Measurements from ENCODE around the gene FHOD1.

DNA sequence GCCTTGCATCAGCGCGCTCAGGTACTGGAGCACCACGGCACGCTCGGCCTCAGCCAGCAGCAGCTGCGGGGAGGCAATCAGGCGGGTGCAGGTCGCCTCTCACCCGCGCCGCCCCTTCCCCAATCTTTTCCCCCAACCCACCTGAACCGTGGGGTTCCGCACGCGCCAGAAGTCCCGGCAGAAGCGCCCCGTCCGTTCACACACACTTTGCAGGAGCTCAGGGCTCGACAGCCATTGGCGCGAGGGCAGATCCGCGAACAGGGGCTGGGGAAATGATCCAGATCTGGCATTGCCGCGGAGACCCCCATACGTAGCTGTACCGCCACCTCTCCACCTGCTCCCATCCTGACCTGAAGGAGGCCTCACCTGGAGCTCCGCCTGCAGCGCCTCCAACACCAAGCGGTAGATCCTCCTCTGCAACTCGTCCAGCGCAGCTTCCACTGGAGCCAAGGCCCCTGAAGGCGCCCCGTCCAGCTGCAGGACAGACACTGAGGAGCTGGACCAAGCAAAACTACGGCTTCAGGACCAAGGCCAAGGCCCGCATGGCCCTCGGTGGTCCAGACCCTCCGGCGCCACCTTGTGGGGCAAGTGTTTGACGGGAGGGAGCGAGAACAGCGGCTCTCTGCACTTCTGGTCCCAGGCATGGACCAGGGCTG, 62.2 kb downstream of the FHOD1 start:
- TF ChIP-seq ZNF274 (IDR thresholded peaks at IDR 0.05; ENCODE audit: insufficient read depth, insufficient read length) (no peak), YY1 (IDR thresholded peaks at IDR 0.05; ENCODE audit: low read depth, low read length) (peak; percentile 83), TCF7 (IDR thresholded peaks at IDR 0.05; ENCODE audit: borderline replicate concordance) (no peak), NRF1 (conservative IDR thresholded peaks at IDR 0.05; ENCODE audit: low read depth, low read length) (no peak)
- TF ChIP-seq, protein P1, sequence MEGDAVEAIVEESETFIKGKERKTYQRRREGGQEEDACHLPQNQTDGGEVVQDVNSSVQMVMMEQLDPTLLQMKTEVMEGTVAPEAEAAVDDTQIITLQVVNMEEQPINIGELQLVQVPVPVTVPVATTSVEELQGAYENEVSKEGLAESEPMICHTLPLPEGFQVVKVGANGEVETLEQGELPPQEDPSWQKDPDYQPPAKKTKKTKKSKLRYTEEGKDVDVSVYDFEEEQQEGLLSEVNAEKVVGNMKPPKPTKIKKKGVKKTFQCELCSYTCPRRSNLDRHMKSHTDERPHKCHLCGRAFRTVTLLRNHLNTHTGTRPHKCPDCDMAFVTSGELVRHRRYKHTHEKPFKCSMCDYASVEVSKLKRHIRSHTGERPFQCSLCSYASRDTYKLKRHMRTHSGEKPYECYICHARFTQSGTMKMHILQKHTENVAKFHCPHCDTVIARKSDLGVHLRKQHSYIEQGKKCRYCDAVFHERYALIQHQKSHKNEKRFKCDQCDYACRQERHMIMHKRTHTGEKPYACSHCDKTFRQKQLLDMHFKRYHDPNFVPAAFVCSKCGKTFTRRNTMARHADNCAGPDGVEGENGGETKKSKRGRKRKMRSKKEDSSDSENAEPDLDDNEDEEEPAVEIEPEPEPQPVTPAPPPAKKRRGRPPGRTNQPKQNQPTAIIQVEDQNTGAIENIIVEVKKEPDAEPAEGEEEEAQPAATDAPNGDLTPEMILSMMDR (IDR thresholded peaks at IDR 0.05 in 2 of 3, conservative IDR thresholded peaks at IDR 0.05 in 1 of 3; ENCODE audit: control insufficient read depth in 2 of 3, extremely low read depth in 1 of 3, insufficient read depth in 1 of 3, low read depth in 3 of 3, low read length in 3 of 3), result peak; percentile 73 to 90 (median 88)
- TF ChIP-seq, protein P2, sequence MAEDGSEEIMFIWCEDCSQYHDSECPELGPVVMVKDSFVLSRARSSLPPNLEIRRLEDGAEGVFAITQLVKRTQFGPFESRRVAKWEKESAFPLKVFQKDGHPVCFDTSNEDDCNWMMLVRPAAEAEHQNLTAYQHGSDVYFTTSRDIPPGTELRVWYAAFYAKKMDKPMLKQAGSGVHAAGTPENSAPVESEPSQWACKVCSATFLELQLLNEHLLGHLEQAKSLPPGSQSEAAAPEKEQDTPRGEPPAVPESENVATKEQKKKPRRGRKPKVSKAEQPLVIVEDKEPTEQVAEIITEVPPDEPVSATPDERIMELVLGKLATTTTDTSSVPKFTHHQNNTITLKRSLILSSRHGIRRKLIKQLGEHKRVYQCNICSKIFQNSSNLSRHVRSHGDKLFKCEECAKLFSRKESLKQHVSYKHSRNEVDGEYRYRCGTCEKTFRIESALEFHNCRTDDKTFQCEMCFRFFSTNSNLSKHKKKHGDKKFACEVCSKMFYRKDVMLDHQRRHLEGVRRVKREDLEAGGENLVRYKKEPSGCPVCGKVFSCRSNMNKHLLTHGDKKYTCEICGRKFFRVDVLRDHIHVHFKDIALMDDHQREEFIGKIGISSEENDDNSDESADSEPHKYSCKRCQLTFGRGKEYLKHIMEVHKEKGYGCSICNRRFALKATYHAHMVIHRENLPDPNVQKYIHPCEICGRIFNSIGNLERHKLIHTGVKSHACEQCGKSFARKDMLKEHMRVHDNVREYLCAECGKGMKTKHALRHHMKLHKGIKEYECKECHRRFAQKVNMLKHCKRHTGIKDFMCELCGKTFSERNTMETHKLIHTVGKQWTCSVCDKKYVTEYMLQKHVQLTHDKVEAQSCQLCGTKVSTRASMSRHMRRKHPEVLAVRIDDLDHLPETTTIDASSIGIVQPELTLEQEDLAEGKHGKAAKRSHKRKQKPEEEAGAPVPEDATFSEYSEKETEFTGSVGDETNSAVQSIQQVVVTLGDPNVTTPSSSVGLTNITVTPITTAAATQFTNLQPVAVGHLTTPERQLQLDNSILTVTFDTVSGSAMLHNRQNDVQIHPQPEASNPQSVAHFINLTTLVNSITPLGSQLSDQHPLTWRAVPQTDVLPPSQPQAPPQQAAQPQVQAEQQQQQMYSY (CRISPR knock-in tag; IDR thresholded peaks at IDR 0.05), result no peak

Measured in GM12878 (cell line).